ENCODE data around the gene DNAJC4.

Gene DNAJC4

DNA sequence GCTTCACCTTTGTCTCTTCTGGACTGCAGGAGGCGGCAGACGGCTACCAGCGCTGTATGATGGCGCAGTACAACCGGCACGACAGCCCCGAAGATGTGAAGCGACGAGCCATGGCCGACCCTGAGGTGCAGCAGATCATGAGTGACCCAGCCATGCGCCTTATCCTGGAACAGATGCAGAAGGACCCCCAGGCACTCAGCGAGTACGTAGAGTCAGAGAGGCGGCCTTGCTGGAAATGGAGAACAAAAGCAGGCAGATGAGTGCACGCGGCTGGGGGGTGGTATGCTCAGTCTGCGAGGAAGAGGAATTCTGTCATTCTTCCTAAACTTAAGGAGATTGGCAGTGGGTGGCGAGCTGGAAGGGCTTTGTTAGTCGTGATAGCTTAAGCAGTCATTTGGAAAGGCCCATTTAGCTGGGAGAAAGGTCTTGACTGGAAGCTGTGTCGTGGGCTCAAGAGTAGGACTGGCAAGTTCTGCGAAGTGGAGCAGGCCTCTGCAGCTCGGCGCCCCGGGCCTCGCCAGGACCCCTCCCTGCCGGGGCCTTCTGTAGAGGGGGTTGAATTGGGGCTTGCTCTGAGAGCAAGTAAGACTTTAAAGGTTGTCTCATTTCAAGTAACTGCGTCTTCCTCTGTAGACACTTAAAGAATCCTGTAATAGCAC, 26.8 kb upstream of the DNAJC4 start:
- no peak for TF ChIP-seq GATA1 (IDR thresholded peaks at IDR 0.05; ENCODE audit: low read depth, low read length)
- TF ChIP-seq POLR2A (IDR thresholded peaks at IDR 0.05; ENCODE audit: low read length), result no peak
- no peak for DNase-seq

DNA sequence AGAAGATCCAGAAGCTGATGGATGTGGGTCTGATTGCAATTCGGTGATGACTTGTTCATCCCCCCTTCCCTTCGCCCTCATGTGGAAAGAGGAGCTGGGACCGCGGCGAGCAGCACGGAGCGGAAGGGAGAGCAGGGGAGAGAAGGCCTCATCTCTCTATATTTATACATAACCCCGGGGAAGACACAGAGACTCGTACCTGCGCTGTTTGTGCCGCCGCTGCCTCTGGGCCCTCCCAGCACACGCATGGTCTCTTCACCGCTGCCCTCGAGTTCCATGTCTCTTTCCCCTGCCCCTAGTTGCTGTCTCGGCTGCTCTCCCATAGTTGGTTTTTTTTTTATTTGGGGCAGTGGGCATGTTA, 26.3 kb upstream of the DNAJC4 start:
- DNase-seq, result no peak
- TF ChIP-seq POLR2A (IDR thresholded peaks at IDR 0.05; ENCODE audit: low read length) (no peak), GATA1 (IDR thresholded peaks at IDR 0.05; ENCODE audit: low read depth, low read length) (no peak)

DNA sequence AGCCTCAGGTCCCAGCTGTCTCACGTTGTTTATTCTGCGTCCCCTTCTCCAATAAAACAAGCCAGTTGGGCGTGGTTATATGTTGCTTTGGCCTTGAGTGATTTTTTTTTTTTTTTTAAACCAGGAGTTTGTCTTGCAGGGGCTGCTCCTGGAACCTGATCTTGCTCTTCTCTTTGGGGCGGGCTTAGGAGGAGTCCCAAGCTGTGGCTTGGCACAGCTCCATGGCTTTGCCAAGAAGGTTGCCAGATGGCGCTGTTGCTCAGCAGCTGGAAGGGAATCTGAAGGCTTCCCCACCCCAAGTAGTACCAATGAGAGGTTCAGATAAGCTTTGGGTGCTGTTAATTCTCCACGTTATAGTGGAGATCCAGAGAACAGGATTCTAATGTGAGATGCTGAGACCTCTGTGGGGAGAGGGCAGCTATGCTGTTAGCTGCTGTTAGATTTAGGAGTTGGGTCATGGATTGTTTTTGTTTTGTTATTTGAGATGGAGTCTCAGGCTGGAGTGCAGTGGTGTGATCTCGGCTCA, 25.8 kb upstream of the DNAJC4 start:
- peak; percentile 96 to 97 for DNase-seq
- TF ChIP-seq GATA1 (IDR thresholded peaks at IDR 0.05; ENCODE audit: low read depth, low read length) (no peak), POLR2A (IDR thresholded peaks at IDR 0.05; ENCODE audit: low read length) (no peak)

DNA sequence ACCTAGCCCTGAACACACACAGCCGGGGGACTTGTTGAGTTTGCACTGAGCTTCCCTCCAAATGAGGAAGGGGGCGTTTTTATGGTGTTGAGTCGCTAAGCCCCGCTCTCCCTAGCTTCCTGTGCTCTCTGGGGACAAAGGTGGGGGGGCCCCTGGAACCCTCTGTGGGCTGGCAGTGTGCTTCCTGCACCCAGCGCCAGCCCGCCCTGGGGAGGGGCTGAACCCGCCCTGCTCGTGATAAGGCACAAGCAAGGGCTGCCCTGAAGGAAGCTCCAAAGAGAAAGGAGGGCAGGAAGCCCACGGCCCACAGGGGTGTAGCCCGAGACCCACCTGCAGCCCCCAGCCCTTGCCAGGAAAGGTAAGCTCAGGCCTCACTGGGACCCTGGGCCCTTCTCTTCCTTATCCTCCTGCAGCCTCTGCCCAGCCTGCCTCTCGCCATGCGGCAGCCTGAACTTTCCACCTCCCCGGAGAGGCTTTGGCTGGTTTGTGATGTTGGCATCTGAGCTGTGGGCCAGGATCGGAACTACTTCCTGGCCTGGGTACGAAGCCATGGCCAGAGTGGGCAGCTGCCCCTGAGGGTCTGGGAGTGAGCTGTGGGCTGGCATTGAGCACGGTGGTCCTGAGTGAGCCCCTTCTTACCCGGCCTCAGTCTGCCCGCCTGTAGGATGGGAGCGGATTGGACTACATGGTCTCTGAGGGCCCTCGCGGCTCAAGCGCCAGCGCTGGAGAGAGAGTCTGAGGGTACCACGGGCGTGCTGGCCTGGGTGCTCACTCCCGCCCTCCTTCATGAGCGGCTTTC, 23.7 kb upstream of the DNAJC4 start, which contains the start of gene FERMT3:
Gene FERMT3 (plus strand): TSS at position 265 of the 799 bp plus-strand sequence. CDS start 644 bp downstream, outside the sequence.
- DNase-seq, result peak; percentile 83 to 86
- TF ChIP-seq GATA1 (IDR thresholded peaks at IDR 0.05; ENCODE audit: low read depth, low read length), result no peak
- peak; percentile 81 for TF ChIP-seq POLR2A (IDR thresholded peaks at IDR 0.05; ENCODE audit: low read length)

DNA sequence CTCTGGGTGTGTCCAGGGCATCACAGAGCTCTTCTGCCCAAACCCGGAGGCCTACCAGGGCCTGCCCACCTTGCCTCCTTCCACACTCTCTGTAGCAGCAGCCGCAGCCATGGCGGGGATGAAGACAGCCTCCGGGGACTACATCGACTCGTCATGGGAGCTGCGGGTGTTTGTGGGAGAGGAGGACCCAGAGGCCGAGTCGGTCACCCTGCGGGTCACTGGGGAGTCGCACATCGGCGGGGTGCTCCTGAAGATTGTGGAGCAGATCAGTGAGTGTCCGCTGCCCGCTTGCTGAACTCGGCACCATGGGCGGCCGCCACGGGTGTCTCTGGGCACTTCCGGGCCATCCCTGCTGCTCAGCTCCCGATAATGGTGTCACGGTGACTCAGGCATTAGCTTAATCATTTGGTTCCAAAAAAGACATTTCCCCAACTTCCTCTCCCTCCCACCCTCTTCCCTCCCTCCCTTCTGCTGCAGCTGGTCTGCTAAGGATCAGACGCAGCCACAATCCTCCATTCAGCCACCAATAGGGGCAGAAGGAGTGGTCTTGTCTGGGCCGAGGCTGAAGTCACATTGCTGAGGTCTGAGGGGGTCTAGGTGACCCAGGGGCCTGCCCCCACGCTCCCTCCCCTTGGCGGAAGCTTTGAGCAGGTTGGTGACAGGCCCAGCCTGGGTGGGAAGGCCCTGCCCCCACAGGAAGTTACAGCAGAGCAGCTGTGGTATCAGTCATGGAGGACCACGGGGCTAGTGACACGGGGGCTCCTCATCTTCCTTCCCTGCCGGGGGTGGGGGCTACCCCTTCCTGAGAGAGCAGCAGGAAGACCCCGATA, 22.9 kb upstream of the DNAJC4 start:
- TF ChIP-seq POLR2A (IDR thresholded peaks at IDR 0.05; ENCODE audit: low read length) (peak; percentile 80), GATA1 (IDR thresholded peaks at IDR 0.05; ENCODE audit: low read depth, low read length) (no peak)
- DNase-seq, result peak; percentile 91 to 93

DNA sequence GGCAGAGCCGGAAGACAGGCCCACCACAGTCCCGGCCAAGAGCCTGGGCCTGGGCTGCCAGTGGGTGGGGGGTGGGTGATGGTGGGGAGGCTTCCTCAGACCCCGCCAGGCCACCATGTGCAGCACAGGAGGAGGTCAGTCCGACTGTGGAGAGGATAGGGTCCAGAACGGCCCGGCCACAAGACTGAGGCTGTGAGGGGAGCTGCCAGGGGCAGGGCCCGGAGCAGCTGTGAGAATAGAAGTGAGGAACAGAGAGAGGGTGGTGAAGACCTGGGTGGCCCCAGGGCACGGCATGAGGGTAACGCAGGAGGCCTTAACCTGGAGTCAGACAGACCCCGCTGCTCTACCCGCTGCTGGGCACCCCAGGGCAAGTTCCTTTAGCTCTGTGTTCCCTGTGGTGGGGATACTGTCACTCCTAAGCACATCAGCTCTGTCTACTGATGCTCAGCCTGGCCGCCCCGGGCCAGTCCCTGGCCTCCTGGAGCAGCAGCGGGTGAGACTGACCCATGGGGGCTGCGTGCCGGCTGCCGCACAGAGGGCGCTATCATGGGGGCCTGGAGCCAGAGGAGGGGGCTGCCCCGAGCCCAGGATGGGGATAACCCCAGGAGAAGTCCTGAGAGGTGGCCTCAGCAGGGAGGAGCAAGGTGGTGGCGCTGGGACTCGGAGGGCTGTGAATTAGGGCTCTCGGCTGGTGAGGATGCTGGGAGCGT, 22.1 kb upstream of the DNAJC4 start:
- no peak for DNase-seq
- TF ChIP-seq GATA1 (IDR thresholded peaks at IDR 0.05; ENCODE audit: low read depth, low read length), result no peak
- no peak for TF ChIP-seq POLR2A (IDR thresholded peaks at IDR 0.05; ENCODE audit: low read length)

DNA sequence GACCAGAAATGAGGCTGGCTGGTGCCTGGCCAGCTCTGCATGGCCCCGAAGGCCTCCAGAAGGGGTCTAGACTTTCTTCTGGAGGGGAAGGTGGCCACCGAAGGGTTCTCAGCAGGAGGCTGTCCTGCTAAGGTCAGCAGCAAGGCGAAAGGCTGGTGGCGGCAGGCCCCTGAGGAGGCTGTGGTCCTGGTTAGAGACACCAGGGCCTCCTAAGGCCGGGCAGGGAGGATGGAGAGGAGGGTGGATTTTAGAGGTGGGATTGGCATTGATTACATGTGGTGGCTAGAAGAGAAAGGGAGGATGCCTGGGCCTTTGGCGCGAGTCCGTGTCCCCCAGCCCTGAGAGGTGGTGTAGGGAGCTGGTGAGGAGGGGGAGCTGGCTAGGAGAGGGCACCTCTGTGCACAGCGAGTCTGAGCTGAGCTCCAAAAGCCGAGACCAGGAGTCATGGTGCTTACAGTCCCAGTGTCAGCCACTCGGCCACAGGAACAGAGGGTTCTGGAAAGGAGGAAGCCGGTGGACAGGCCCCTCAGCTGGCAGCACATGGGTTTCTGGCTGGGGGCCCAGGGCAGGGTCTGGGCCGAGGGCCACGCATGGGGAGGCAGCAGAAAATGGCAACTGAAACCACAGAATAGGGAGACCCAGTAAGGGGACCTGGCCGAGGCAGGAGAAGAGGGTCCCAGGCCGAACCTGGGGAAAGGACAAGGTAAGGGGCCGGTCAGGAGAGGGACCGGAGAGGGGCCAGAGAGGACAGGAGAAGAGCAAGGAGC, 21.4 kb upstream of the DNAJC4 start:
- no peak for DNase-seq
- no peak for TF ChIP-seq POLR2A (IDR thresholded peaks at IDR 0.05; ENCODE audit: low read length)
- no peak for TF ChIP-seq GATA1 (IDR thresholded peaks at IDR 0.05; ENCODE audit: low read depth, low read length)

DNA sequence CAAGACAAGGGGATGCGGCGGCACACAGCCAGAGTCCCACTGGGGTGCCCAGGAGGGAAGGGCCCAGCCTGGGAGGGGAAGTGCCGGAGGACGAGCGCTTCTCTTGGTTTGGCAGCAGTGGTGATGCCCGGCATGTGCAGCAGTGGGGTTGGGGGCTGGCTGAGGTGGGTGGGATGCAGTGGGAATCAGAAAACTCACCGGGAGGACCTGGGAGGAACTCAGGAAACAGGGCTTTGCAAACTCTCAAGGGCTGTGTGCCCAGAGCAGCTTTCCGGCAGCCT, 20.8 kb upstream of the DNAJC4 start:
- TF ChIP-seq GATA1 (IDR thresholded peaks at IDR 0.05; ENCODE audit: low read depth, low read length) (no peak), POLR2A (IDR thresholded peaks at IDR 0.05; ENCODE audit: low read length) (no peak)
- no peak for DNase-seq

DNA sequence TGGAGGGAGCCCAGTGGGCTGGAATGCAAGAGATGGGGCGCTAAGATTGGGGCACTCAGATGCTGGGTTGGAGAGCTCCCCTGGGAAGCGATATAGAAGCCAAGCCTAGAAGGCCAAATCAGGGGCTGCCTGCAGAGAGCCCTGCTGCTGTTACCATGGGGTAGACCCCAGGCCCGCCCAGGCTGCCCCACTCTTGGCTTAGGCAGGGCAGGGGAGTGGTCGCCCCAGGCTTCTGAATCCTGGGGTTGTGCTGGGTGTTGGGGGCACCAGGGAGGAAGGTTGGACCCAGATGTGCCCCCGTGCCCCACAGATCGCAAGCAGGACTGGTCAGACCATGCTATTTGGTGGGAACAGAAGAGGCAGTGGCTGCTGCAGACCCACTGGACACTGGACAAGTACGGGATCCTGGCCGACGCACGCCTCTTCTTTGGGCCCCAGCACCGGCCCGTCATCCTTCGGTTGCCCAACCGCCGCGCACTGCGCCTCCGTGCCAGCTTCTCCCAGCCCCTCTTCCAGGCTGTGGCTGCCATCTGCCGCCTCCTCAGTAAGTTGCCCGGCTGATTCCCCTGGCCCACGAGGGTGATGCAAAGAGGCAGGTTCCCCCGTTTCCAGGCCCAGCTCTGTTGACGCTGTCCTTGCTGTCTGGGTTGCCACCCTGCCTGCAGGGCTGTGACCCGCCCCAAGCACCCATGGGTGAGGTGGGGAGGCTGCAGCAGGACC, 19.9 kb upstream of the DNAJC4 start:
- TF ChIP-seq POLR2A (IDR thresholded peaks at IDR 0.05; ENCODE audit: low read length) (no peak), GATA1 (IDR thresholded peaks at IDR 0.05; ENCODE audit: low read depth, low read length) (no peak)
- DNase-seq, result no peak

DNA sequence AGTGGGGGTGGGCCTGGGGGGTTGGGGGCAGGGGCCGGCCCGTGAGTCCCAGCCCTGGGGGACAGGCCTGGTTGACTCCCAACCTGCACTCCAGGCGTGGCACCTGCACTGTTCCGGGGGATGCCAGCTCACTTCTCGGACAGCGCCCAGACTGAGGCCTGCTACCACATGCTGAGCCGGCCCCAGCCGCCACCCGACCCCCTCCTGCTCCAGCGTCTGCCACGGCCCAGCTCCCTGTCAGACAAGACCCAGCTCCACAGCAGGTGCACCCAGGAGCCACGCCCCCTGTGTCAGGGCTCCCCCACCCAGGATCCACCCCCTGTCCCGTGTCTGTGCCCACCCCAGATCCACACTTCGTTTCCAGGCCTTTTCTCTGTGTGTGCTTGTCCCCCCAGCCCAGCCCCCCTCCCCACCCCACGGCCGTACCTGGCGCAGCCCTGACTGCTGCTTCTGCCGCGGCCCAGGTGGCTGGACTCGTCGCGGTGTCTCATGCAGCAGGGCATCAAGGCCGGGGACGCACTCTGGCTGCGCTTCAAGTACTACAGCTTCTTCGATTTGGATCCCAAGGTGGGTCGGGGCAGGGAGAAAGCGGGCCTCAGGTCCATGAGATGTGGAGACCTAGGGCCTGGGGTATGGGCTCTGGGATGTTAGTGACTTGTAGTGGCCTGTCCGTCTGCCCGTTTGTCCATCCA, 19.0 kb upstream of the DNAJC4 start:
- TF ChIP-seq POLR2A (IDR thresholded peaks at IDR 0.05; ENCODE audit: low read length), result no peak
- no peak for TF ChIP-seq GATA1 (IDR thresholded peaks at IDR 0.05; ENCODE audit: low read depth, low read length)
- no peak for DNase-seq

DNA sequence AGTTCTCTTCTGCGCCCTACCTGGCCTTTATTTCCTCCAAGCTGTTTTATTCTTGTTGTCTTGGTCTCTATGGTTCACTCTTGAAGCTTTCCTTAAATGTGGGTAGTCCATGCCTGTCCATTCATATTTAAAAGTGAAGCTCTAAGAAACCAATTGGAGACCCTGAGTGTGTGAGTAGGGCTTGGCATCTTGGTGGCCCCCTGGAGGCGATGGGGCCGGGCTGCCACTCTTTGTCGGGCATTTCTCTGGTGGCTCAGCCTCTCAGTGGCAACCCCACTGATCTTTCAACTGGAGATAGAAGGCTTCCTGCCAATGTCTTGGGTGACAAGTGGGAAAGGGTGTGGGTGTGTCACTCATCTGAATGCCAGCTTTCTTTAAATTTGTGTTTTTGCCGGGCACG, 13.5 kb upstream of the DNAJC4 start:
- no peak for DNase-seq
- TF ChIP-seq GATA1 (IDR thresholded peaks at IDR 0.05; ENCODE audit: low read depth, low read length) (no peak), POLR2A (IDR thresholded peaks at IDR 0.05; ENCODE audit: low read length) (no peak)
